Stimulated activated CD8-positive, alpha-beta memory T cell treated with anti-CD3 and anti-CD28 coated beads, Interleukin-4, amount 100 ng/mL, for 24 hours (primary cell): Measurements from ENCODE around the gene ST7.
A peak's percentile ranks its signal among the peaks of the same experiment; 100 is the strongest.

Experiments used
- DNase-seq: peaks from one replicate; pipeline ENCODE4 v3.0.0-alpha.2; 2020; ENCODE audit warnings: low read depth

Gene ST7

DNA sequence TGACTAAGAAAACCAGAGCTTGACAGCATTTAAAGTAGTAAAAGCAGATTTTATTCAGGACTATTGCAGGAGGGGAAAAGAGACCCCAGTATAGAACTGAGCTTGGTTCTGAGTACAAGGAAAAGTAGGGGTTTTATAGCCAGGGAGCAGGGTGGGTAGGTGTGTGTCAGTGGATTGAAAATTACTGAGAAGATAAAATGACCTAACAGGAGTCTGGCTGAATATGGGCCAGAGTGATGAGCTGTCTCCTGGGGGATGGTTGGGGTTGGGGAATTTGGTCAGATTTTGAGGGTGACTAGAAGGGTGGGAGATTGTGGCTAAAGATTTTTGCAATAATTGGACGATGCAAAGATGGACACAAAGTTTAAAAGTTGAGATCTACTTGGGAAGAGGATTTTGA, 114.0 kb downstream of the ST7 start:
- DNase-seq = no peak

DNA sequence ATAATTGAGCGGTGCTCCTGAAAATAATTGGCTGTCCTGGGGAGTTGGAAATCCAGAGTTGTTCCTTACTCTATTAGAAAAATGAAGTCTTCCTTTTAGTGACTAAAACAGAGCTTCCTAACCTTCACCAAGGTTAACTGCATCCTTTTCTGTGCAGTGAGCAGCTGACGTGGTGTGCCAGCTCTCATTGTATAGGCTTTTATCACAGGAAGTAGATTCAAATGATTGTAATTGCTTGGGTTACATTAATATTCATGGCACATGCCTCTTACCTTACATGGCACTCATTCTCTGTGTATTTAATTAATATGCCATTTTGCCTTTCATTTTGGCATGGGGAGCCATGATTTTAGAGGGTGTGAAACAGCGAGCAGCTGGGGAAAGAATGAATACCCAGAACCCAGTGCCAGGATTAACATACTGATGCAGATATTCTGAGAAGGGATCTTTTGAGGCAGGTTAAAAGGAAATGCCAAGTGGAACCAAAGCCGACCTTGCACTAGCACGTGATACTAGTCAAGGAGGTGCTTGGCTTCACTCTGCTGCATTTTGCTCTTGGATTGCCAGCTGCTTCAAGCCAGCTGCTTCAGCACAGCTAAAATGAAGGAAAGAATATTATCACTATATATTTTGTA, 115.3 kb downstream of the ST7 start:
- no peak for DNase-seq

DNA sequence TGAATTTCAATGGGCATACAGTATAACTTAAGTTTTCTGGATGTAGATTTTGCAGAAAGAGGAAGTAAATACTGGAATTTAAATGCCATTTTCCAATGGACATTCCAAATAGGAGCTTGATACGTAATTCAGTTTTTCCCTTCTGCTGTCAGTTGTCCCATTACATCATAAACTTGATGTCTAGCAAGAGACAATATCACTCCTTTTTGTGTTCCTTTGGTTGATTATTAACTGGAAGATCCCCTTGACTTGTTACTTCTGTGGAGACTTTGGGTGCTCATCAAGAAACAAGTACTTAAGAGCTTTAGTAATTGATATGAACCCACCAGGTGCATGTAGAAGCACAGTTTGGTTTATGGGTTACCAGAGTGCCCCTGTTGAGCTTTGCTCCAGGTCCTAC, 116.1 kb downstream of the ST7 start:
- no peak for DNase-seq

DNA sequence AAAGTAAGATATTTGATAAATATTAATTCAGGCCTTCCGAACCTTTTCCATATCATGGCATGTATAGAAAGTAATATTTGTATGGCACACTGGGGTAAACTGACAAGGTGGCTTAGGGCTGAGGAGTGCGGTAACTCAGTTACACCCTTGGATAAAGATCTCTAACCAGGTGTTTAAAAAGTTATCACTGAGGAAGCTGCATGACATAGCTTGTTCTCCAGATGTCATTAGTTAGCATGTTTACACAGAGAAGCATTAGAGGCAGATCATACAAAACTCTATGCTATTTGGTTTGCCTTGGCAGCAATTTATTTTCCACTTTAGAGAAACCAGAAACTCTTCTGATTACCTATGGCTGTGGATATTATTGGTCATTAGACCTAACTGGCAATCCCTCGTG, 118.2 kb downstream of the ST7 start:
- DNase-seq = no peak

DNA sequence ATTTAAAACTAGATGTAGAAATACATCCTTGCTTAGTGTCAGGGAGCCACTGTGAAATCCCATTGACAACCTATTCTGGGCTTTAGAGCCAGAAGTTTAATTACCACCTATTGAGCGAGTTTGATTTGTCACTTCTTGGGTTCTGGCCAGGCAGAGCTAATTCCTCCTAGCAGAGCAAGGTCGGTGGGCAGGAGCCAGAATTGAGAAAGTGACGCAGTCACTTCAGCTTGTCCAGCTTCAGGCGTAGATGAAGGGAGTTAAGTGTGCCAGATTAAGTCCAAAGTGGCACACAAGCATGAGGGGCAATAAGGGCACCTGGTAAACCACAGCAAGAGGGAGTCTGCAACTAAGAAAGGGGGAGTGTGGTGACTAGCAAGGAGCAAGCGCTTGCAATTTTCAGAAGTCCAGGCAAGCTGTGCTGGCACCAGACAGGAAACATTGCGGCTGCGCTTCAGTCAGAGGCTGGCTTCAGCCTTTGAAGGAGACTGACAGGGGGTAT, 119.4 kb downstream of the ST7 start:
- DNase-seq = no peak

DNA sequence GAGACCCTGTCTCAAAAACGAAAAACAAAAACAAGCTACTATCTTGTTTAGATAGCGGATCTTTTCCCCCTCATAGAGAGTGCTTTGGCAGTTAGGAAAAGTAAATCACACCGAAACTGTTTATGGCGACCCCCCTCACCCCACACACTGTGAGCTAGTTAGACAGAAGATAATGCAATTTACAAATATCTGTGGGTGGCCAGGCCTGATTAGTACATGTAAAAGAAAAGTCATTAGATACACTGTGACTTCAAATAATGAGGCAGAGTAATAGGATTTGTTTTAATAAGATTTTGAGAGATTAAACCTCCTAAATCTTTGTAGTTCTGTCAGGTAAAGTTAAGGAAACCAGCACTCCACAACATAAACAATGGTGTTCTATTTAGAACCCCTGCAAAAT, 121.1 kb downstream of the ST7 start:
- DNase-seq = no peak

DNA sequence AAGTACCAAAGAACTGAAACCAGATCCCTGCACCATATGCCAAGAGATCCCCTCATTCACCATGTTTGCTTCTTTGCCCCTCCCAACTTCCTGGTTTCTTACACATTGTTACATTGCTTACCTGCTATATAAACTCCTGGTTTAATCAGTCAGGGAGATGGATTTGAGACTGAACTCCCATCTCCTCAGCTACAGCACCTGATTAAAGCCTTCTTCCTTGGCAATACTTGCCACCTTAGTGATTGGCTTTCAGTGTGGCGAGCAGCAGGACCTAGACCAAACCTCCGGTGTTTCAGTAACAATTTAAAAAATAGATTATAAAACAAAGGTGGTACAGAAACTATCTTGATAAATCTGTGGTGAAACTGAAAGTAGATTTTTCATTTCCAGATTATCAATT, 122.6 kb downstream of the ST7 start:
- DNase-seq = no peak

DNA sequence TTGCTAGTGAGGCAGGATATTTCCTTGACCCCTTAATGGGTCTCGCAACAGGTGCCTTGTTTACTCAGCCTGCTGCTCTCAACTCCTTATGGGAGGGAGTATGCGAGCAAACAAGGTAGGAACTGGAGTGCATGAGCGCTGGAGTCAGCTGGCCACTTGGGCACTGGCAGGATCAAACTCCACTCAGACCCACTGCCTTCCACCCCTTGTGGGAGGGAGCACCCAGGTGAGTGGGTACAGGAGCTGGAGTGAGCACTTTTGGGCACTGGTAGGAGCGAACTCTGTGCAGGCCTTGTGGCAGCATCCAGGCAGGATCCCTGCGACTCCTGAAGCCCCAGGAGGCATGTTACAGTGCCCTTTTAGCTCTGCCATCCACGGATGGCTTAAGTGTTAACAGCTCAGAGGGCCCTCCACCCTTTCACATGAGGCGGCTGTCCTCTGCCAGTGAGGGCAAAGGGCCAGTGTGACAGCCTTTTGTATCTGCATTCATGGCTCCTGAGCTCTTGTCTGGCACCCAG, 123.2 kb downstream of the ST7 start:
- no peak for DNase-seq

DNA sequence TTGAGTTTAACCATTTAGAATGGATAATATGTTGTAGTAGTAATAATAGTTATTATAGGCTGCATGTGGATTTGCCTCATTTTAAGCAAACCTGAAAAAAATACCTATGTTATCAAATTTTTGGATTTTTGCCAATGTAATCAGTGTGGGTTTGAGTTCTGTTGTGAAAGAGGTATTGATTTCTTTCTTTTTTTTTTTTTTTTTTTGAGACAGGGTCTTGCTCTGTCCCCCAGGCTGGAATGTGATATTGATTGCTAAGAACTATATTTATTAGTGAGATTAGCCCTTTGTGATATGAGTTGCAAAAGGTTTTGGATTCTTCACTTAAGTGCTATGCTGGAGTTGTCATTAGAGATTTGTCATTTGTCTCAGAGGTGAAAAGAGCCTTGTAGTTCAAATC, 124.4 kb downstream of the ST7 start:
- no peak for DNase-seq

DNA sequence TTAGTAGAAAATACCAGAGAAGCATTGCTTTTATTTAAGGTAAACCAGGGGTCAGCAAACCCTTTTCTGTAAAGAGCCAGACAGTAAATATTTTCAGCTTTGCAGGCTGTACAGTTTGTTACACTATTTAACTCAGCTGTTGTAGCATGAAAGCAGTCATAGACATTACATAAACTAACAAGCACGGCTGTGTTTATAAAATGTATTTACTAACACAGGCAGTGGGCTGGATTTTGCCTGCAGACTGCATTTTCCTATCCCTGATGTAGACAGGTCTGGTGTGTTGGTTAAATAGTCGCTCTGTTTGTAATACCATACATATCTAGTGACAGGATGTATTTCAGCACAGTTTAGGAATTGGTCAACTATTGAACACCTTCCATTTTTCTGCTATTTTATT, 129.3 kb downstream of the ST7 start:
- no peak for DNase-seq

DNA sequence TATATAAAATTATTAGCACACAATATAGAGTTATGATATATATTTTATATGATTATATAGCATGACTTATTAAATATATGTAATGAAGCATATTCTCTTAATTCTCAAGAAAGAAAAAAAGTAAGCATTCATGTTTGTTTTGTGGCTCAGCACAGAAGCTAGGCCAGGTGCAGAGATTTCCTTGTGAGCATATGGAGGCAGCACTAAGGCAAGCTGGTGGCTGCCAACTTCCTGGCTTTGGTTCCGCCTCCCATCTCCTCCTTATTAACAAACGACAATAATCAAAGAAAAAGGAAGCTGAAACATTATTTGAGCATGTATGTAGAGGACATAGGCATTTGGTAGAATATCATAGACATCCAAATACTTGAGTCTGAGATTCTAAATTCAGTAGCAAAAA, 130.3 kb downstream of the ST7 start:
- DNase-seq = no peak

DNA sequence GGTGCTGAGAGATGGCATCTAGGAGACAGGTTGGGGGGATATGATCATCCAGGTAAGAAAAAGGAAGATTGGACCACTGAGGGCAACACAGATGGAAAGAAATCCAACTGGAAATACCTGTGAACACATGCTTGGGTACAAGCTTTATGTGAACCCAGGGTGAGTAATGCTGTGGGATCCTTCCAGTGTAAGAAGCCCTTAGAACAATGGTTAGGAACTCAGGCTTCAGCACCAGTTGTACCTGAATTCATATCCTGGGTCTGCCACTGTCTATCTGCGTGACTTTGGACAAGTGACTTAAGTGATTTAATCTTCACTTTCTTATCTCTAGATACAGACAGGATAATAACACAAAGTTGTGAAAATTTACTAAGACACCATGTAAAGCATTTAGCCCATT, 131.0 kb downstream of the ST7 start:
- DNase-seq = no peak

DNA sequence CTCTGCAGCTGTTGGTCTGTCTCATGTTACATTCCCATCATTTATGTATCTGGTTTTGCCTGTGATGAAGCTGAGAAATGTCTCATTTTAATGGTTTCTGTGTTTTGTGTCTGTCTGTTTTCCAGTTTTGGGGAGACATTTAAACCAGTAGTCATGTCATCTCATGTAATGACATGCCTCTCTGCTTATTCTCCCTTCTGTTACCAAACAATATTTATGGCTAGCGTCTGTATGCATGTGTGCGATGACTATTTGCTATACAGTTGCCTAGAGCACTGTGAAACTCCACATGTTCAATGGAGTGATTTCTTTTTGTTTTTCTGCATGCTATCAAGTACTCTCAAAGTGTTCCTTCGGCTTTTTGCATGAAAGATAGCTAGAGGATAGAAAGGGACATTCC, 132.0 kb downstream of the ST7 start:
- no peak for DNase-seq

DNA sequence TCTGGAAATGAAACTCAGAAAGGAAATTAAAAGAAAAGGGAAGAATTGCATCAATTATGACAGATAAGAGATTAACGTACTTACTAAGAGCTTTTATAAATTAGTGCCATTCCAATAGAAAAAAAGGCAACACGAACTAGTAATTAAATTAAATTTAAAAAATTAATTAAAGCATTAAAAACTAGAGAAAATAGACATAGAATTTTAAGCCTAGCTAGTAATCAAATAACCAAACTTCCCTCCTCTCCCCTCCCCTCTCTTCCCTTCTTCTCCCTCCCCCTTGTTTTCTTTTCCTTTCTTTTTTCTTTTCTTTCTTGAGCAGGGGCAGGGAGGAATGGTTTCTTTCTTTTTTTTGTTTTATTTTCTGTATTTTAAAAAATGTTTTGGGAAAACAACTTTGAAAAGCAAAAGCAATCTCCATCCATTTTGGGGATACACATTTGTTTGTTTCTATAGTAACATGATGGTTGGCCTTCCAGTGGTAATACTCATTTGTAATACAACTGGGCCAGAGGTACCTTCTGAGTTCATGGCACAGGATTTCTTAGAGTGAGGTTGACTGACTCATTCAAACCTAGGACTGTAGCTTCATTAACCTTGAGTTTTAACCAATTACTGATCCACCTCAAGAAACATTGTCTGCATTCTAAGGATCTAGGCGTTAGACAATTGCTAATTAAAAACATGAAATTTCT, 132.6 kb downstream of the ST7 start:
- DNase-seq = no peak

DNA sequence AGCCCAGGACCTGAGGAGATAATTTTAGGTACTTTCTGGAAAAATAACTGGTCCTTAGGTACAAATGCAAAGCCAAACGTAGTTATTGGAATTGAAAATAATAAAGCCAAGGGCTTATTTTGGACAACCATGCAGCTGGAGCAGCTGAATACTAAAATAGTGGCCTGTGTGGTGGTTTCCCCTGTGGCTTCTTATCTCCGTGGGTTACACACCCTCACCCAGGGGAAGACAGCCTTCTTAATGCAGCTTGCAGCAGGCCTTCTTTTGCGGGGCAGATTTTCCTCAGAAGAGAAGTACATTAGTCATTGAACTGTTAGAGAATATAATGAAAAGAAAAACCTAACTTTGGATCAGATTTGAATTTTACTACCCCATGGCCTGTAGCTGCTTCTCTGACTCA, 133.5 kb downstream of the ST7 start:
- DNase-seq = peak; percentile 4

DNA sequence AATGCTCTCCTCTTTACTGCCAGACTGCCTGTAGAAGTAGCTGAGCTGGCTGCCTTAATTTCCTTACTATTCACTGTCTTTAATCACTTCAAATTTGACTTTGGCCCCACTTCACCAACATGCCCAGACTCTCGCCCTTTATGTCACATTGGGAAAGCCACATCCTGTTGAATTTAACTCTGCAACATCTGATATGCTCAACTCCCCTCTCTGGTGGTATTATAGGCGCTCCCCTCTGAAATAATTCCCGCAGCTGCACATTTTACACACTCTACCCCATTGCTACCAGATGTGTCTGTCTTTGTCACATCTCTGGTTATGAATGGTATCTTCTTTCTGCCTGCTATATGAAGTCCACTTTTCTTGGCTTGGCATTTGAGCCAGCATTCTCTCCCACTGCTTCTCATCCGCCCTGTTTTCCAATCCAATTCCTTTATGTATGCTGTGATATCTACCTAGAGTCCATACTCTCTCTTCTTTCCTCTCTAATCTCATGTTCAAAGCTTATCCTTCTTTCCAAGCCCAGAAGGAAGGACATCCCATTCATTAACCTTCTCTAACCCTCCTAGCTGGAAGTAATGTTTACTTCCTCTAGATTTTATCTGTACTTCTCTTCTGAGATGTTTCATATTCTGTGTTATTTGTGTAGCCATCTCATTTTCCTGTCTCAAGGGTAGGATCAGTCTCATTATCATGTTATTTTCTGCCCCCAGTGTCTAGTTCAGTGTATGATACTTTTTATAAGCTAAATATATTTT, 134.5 kb downstream of the ST7 start:
- DNase-seq = no peak

DNA sequence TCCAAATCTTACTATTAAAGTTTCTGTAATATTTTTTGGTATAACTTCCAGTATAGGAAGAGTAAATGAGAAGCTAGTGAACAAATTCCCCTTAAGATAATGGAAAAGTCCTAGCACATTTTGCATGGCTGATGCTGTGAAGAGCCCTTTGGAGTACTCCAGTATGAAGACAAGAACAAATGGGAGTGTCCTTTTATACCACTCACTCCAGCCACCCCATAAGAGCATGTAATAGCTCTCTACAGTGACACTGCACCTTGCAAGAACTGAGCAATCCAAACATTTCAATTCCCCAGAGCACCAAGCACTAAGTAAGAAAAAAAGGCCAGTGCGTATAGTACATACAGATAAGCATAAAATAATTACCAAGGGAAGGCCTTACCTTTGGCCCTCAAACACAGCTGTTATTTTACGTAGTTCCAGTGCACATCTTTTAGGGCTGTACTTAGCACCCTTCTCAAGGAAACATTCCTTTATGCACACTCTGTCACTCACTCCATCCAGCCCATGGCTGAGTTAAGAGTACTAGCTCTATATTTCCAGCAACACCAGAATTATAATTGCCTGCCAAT, 135.4 kb downstream of the ST7 start:
- no peak for DNase-seq

DNA sequence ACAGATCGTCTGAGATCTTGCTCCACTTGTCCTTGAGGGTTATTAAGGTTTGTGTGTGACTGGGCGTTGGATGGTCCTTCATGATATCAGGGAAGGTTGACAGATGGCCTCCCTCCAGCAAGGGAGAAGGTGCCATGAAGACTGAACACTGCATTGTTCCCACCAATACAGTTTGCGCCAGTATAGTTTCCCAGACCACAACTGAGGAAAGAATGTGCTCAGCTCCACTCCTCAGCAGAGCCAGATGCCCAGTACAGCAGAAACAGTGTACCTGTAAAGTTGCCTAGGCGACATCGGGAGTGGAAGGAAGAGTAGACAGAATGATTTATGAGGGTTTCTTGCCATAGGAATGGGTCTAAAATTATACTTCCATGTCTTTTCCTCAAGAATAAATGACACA, 137.5 kb downstream of the ST7 start:
- no peak for DNase-seq

DNA sequence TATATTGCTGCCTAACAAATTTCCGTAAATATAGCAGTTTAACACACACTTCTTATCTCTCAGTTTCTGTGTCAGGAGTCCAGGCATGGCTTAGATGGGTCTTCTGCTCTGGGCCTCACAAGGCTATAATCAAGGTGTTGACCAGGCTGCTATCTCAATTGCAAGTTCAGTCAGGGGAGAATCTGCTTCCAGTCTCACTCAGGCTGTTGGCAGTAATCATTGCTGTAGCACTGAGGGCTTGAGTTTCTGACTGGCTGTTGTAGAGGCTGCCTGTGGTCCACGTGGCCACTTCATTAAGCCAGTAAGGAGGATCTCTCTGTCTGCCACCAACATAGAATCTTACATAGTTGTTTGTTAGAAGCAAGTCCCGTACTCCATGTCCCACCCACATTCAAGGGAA, 138.4 kb downstream of the ST7 start:
- no peak for DNase-seq

DNA sequence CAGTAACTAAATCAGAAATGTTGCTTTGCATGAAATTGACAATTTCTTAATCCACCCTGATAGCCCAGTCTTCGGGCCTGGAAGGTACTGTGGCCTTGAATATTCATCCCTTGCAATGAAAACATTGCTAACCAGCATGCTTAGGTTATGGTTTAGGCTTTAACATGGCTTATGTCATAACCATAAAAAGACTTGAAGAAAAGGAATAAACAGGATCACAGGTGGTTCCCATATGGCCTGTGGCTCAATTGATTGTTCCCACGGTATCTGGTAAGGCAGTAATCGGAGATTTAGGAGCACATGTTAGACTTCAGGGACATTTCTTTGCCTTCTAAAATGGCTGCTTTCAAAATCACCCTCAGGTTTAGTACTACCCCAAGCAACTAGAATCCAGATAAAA, 139.5 kb downstream of the ST7 start:
- DNase-seq = no peak

DNA sequence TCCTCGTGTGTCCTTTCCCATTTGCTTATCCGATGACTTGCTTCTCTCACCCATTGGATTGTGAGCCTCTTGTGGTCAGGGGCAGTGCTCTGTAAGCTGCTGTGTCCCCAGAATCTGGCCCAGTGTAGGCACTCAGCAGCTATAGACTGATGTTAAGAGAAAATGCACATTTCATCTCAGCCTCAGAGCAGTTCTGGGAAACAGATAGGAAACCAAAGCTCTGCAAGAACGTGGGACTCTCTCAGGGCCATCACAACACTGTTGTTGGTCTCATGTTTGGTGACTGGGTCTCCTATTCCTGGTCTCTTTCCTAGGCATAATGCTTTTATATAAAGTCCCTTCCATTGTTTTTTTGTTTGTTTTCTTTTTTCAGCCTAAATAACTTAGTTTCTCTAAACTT, 141.2 kb downstream of the ST7 start:
- no peak for DNase-seq

DNA sequence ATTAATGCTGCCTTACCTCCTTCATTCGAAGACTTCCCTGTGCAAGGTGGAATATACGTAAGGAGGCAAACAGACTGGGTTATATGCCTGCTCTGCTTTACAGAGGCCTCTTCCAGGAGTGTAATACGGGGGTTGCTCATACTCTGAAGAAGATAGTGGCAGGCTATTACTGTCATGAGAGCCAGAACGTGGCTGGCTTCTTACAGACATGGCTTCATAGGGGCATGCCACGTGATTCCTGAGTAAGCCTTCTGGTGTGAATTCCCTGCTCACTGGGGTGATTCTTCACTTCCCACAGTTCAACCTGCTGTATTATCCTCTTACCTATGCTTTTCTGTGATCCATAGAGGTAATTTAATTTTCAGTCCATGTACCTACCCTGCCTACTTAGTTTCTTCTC, 141.8 kb downstream of the ST7 start:
- DNase-seq = no peak

DNA sequence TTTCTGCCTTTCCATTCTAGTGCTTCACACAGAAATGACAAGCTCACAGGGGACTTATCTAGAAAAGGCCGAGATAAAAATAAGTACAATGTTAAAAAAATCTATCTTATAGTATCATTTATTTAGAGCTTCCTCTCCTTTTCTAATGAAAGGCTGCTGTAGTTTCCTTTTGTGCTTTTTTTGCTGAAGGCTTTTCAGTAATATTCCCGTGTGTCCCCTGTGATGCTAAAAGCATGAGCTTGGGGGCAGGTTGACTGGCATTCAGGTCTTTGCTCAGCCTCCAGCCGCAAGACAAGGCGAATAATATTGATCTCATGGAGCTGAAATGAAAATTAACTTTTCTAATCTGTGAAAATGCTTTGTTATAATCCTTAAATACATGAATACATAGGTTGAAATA, 143.0 kb downstream of the ST7 start:
- no peak for DNase-seq
